Peyer's patch (tissue), 4 donors: ENCODE results near the gene NXF2. TPM values are rescaled to one million over a fixed set of nuclear protein-coding genes. Genes with fewer than 3 reads are reported as not detected.
A peak's percentile ranks its signal among the peaks of the same experiment; 100 is the strongest.
"Not testable (repeated sequence)": the region's sequence is repeated elsewhere in the genome, so short reads cannot be mapped to it uniquely, and the experiment has no call there.

Experiments
- DNase-seq, 3 donors: peaks; one replicate each; pipeline ENCODE4 v3.0.0-alpha.2; 2017 to 2019
- H3K27ac ChIP-seq, 4 donors: fragments of 200-600 bp; sonication (generic); one replicate each; pipeline ENCODE4 v1.5.1; 2016 to 2019
- H3K27me3 ChIP-seq, 2 donors: fragments of 200-600 bp; sonication (generic); one replicate each; pipeline ENCODE4 v1.5.1; 2019
- H3K36me3 ChIP-seq, 3 donors: fragments of 200-600 bp; sonication (generic); one replicate each; pipeline ENCODE4 v1.5.1; 2016 to 2019
- H3K4me1 ChIP-seq, 4 donors: fragments of 200-600 bp; sonication (generic); one replicate each; pipeline ENCODE4 v1.5.1; 2016 to 2019
- H3K4me3 ChIP-seq, 4 donors: fragments of 200-600 bp; sonication (generic); 1 replicate in 3 of 4; 2 replicates in 1 of 4; pipeline ENCODE4 v1.5.1; 2016 to 2019; ENCODE audit warnings: mild to moderate bottlenecking in 1 of 4
- H3K9me3 ChIP-seq, 4 donors: fragments of 200-600 bp; sonication (generic); one replicate each; pipeline ENCODE4 v1.5.1; 2016 to 2019; ENCODE audit warnings: mild to moderate bottlenecking in 1 of 4
- CTCF ChIP-seq, 6 experiments: fragments of 450-650 bp in 4 of 6; fragments of 200-600 bp in 2 of 6; sonication (generic) in 1 of 6; IDR thresholded peaks; one replicate each; pipeline ENCODE4 v1.5.1; 2017 to 2019; ENCODE audit warnings: antibody characterized with exemption in 6 of 6, mild to moderate bottlenecking in 3 of 6, moderate library complexity in 1 of 6
- POLR2A ChIP-seq, 2 donors: fragments of 450-650 bp; IDR thresholded peaks; one replicate each; pipeline ENCODE4 v1.5.1; 2017; ENCODE audit warnings: antibody characterized with exemption in 2 of 2, mild to moderate bottlenecking in 2 of 2, moderate library complexity in 2 of 2
- total RNA-seq, 4 donors: library from RNA; depleted of rRNA; stranded (reverse); fragments of >200 nt; gene quantifications; one replicate each; pipeline ENCODE4 v1.1.0, GENCODE V29; 2016

NXF2 gene
- total RNA-seq, result not detected

GRCh38 chrX:102246893-102247292 is at the start of gene NXF2:
NXF2 (plus strand) TSS chrX:102247167; CDS start chrX:102307079, 59,912 bp downstream.
- not testable (repeated sequence) for H3K4me1 ChIP-seq, H3K27ac ChIP-seq

DNA sequence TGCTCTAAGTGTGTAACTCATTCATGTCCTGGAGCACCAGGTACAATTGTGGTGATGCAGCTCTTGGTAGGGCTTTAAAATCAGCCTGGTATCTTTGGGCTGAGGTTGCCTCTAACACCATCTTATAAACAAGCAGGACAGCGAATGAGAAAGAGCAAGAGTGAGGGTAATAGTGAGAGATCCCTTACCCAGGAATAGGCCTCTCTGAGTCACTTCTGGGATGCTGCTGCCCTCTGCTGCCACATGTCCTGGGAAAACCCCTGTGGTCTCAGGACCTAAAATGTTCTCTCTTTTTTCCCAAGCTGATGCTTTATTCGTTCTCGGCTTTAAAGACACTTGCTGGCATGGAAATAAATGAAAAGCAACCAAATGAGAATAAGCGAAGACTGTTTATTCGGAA is 39.0 kb upstream of the NXF2 start:
- not testable (repeated sequence) for DNase-seq, H3K27ac ChIP-seq, H3K27me3 ChIP-seq, H3K4me3 ChIP-seq, H3K36me3 ChIP-seq, H3K9me3 ChIP-seq, H3K4me1 ChIP-seq

More at GRCh38 chrX:102246893-102247292, at the start of gene NXF2:
- DNase-seq, H3K27me3 ChIP-seq, H3K36me3 ChIP-seq, H3K4me3 ChIP-seq, H3K9me3 ChIP-seq: not testable (repeated sequence)

DNA sequence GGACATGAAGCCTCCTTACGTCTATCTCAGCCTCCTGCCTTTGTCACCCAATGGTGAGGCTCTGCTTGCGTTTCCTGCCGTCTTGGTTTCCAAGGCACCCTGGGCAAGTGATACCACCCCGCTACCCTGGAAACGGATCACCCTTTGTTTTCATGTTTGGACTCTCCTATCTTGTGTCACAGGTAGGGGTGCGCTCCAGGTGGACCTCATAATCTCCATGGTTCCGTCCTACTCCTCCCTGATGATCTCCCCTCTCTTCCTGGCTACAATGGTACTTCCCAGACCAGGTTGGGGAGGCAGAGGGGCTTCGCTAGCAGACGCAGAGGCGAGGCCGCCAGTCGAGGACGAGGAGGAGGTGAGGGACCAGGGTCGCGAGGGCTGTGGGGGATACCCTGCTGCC is 32.0 kb upstream of the NXF2 start, which contains the start of gene TCP11X1:
TCP11X1 (plus strand) TSS at position 316 of the 400 bp plus-strand sequence.
- H3K4me1 ChIP-seq, H3K4me3 ChIP-seq, H3K27ac ChIP-seq, H3K27me3 ChIP-seq, H3K36me3 ChIP-seq, DNase-seq, H3K9me3 ChIP-seq: not testable (repeated sequence)

DNA sequence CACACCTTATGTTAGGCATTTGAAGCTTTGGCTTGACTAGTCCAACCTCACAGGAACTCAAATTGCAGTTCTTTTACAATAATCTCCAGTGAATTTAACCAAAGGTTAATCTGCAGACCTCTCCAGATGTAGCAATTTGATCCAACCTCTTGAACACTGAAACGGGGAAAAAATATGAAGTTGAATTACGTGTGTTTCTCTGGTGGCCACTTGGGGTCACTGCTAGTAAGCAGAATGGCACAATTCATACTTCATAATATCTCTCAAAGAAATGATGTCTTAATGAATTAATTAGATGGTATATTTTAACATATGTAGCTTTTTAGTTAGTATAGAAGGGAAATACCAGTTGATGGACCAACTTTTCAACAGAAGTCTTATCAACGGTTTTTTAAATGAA is 30.5 kb upstream of the NXF2 start:
- H3K36me3 ChIP-seq, H3K4me3 ChIP-seq: not testable (repeated sequence)

DNA sequence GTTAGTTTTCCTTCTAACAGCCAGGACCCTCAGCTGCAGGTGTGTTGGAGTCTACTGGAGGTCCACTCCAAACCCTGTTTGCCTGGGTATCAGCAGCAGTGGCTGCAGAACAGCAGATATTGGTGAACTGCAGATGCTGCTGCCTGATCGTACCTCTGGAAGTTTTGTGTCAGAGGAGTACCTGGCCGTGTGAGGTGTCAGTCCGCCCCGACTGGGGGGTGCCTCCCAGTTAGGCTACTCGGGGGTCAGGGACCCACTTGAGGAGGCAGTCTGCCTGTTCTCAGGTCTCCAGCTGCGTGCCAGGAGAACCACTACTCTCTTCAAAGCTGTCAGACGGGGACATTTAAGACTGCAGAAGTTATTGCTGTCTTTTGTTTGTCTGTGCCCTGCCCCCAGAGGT is 11.3 kb upstream of the NXF2 start:
- H3K4me1 ChIP-seq, H3K27ac ChIP-seq, H3K36me3 ChIP-seq, H3K4me3 ChIP-seq, DNase-seq, H3K27me3 ChIP-seq, H3K9me3 ChIP-seq: not testable (repeated sequence)

More for the DNA sequence above, 30.5 kb upstream of the NXF2 start:
- H3K4me1 ChIP-seq, H3K27me3 ChIP-seq, DNase-seq, H3K9me3 ChIP-seq, H3K27ac ChIP-seq: not testable (repeated sequence)

GRCh38 chrX:102240265-102240664 is 6.7 kb upstream of the NXF2 start:
- H3K36me3 ChIP-seq, H3K4me3 ChIP-seq, H3K27me3 ChIP-seq, H3K4me1 ChIP-seq, H3K27ac ChIP-seq, DNase-seq, H3K9me3 ChIP-seq: not testable (repeated sequence)

GRCh38 chrX:102272231-102272630 is 25.3 kb downstream of the NXF2 start:
- DNase-seq, H3K4me1 ChIP-seq, H3K36me3 ChIP-seq, H3K4me3 ChIP-seq, H3K27me3 ChIP-seq, H3K27ac ChIP-seq, H3K9me3 ChIP-seq: not testable (repeated sequence)

DNA sequence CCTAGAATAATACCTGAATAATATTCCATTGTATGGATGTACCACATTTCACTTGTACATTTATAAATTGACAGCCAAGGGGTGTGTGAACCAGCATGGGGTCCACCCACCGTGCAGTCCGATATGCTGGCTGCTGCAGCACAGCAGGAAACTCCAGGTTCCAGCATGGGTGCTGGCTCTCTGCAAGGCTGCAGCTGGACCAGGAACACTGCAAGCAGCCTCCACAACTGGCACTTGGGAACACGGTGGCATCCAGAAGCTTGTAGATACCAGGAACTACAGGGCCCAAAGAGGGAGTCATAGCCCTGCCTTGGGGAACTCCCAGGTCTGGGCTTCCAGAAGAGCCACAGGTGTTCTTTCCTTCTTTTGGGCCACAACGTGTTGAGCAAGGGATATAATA is 91.2 kb downstream of the NXF2 start:
- TF ChIP-seq POLR2A (IDR thresholded peaks at IDR 0.05), result no peak
- no peak for TF ChIP-seq CTCF (IDR thresholded peaks at IDR 0.05)
- Histone ChIP-seq H3K27ac (no peak overlapping the region), H3K27me3 (no peaks in the 10 kb centered on the region), H3K4me3 (no peak overlapping the region), H3K9me3 (no peaks in the 10 kb centered on the region), H3K36me3 (no peaks in the 10 kb centered on the region), H3K4me1 (no peaks in the 10 kb centered on the region)
- DNase-seq, result peak in 1 of 3 donors; percentile 1

DNA sequence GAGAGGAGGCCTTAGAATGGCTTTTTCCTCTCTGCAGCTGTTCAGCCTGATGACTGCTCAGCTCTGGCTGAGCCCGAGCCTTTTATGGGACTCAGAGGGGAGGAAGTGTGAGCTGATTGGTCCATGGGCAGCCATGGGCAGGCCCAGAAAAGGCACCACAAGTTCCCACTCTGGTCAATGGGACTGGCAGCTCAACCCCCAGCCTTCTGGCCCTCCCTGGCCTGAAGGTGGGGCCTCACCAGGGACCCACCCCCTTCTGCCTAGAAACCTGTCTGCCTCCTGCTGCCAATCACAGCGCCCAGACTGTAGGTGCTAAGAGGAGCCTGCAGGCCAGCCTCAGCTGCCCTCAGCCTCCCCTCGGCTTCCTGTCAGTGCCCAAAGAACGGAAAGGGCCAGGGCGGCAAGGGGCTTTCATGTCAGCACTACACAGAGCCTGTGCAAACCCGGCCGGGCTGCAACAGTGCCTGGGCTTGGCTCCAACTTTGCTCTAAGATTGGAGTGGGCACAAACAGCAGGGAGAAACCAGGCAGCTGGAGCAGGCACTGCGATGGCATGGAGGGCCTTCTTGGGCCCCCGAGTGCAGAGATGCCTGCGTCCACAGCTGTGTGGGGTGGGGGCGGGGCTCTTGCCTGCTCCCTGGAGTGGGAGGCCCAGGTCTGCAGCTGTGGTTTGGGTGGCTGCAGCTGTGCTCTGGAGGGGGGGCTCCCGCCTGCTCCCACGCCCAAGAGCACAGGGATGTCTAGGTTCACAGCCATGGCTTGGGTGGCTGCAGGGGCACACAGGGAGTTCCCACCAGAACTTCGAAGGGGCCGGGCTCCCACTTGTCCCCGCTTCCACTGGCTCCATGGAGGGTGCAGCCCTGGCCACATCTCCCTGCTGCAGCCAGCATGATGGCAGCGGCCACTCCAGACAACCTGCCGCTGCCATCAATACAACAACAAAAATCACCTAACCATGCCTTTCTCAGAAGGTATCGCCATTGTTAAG is 92.6 kb downstream of the NXF2 start:
- Histone ChIP-seq H3K4me1 (no peaks in the 10 kb centered on the region), H3K27ac (no peak overlapping the region), H3K27me3 (no peaks in the 10 kb centered on the region), H3K9me3 (no peaks in the 10 kb centered on the region), H3K4me3 (no peak overlapping the region), H3K36me3 (no peaks in the 10 kb centered on the region)
- no peak for TF ChIP-seq CTCF (IDR thresholded peaks at IDR 0.05)
- no peak for TF ChIP-seq POLR2A (IDR thresholded peaks at IDR 0.05)
- peak in 1 of 3 donors; percentile 4 for DNase-seq
